GM12892 (cell line): ENCODE measurements around the gene USP3.

Experiments used
- POLR2A ChIP-seq: IDR thresholded peaks from 2 replicates; pipeline ENCODE4 v1.6.1; 2011; ENCODE audit warnings: low read depth, low read length, control low read depth
- POLR2AphosphoS5 ChIP-seq: IDR thresholded peaks from 2 replicates; pipeline ENCODE4 v1.6.1; 2011; ENCODE audit warnings: low read depth, low read length, control low read depth
- TAF1 ChIP-seq: IDR thresholded peaks from 2 replicates; pipeline ENCODE4 v1.6.1; 2011; ENCODE audit warnings: low read depth, mild to moderate bottlenecking, control low read depth, low read length, borderline replicate concordance

GRCh38 chr15:63512148-63512547 is 7.8 kb downstream of the USP3 start:
- TF ChIP-seq POLR2A (no peak), POLR2AphosphoS5 (no peak), TAF1 (no peak)
